ENCODE measurements around the gene BAZ1A. TPM values are rescaled to one million over a fixed set of nuclear protein-coding genes. Genes with fewer than 3 reads are reported as not detected.

Gene BAZ1A
- total and polyA plus RNA-seq, 2 of the 8 experiments (the other 6 are each of a cell fraction or from before 2014, with no cell fraction given) = 8.0 to 23.1 TPM

GRCh38 chr14:34782031-34782430 lies 93.1 kb downstream of the BAZ1A start:
- 91% methylated on average over 2 of the region's 2 CpGs; no CpG with 5 or more reads in 1 of the 2 experiments for WGBS, 2 experiments (ENCODE audit: extremely low coverage in 1 of 2, insufficient coverage in 1 of 2, insufficient read length in 1 of 2, insufficient replicate concordance in 2 of 2, low coverage in 1 of 2, low lambda C conversion rate in 2 of 2, missing lambda C conversion rate in 1 of 2)
- Histone ChIP-seq H4K5ac (ENCODE audit: insufficient read length, low read depth, low read length) (no peak overlapping the region), H3K9ac (replicated peaks in 1 of 4; ENCODE audit: extremely low read depth in 1 of 4, low read depth in 3 of 4, low read length in 3 of 4) (no peak overlapping the region), H3K27me3 (replicated peaks in 1 of 4; ENCODE audit: control insufficient read depth in 3 of 4, extremely low read depth in 1 of 4, insufficient read depth in 3 of 4, low read length in 3 of 4) (no peaks in the 10 kb centered on the region), H3K36me3 (ENCODE audit: control insufficient read depth in 2 of 4, insufficient read depth in 4 of 4, low read length in 3 of 4) (peaks cover 0 to 23% (median 10%) of the 10 kb centered on the region in 4 experiments; a peak in 3 of 8 replicates), H3K79me1 (ENCODE audit: low read depth, low read length) (no peaks in the 10 kb centered on the region), H4K8ac (ENCODE audit: extremely low read depth, insufficient read depth, low read length) (no peak overlapping the region), H3K23me2 (ENCODE audit: low read depth, low read length) (no peaks in the 10 kb centered on the region), H3K4me3 (ENCODE audit: extremely low read depth in 1 of 4, insufficient read depth in 2 of 4, low read depth in 3 of 4, low read length in 4 of 4) (no peak overlapping the region), H3K4me2 (ENCODE audit: insufficient read depth in 1 of 2, low read depth in 2 of 2, low read length in 2 of 2) (no peak overlapping the region), H2BK12ac (ENCODE audit: low read depth, low read length) (no peak overlapping the region), H4K20me1 (replicated peaks in 1 of 2; ENCODE audit: control insufficient read depth in 1 of 2, insufficient read depth in 2 of 2, low read length in 2 of 2) (peaks cover 0 to 2% of the 10 kb centered on the region in 2 experiments), H3K14ac (ENCODE audit: insufficient read length) (no peak overlapping the region), H4K91ac (replicated peaks; ENCODE audit: insufficient read length, low read length) (no peak overlapping the region), H2BK120ac (replicated peaks; ENCODE audit: low read depth, low read length) (no peak overlapping the region), H3K79me2 (ENCODE audit: control insufficient read depth in 1 of 2, insufficient read depth in 2 of 2, low read length in 2 of 2) (no peaks in the 10 kb centered on the region), H2BK20ac (ENCODE audit: low read length) (no peak overlapping the region), H3K23ac (ENCODE audit: insufficient read length) (no peak overlapping the region), H2AFZ (ENCODE audit: low read length) (no peak overlapping the region), H2BK5ac (ENCODE audit: low read depth, low read length) (no peak overlapping the region), H3K9me3 (ENCODE audit: insufficient read depth in 2 of 2, low read depth in 1 of 2, low read length in 1 of 2) (no peaks in the 10 kb centered on the region), H3K4ac (replicated peaks; ENCODE audit: insufficient read length, low read depth, low read length) (no peak overlapping the region), H2AK5ac (ENCODE audit: low read depth, low read length) (no peak overlapping the region), H3K18ac (ENCODE audit: extremely low read depth, low read length) (no peak overlapping the region), H3K4me1 (replicated peaks in 1 of 4; ENCODE audit: control insufficient read depth in 3 of 4, insufficient read depth in 4 of 4, low read length in 3 of 4) (no peaks in the 10 kb centered on the region), H2BK15ac (ENCODE audit: low read length) (no peak overlapping the region), H3K56ac (replicated peaks; ENCODE audit: insufficient read length, low read depth, low read length) (no peak overlapping the region), H3K27ac (ENCODE audit: low read depth, low read length) (no peak overlapping the region)
- FAIRE-seq (no peak), DNase-seq (ENCODE audit: low read depth in 1 of 2, low spot score in 2 of 2) (no peak)
- CTCF ChIA-PET (ENCODE audit: partially characterized antibody) = interaction anchor here (1.5 kb wide), 1 partner anchor 109 kb away, joined by 3 read pairs; no protein-coding TSS in a partner anchor
- POLR2A ChIA-PET (ENCODE audit: partially characterized antibody) = no interaction called here
- TF ChIP-seq BACH1 (IDR thresholded peaks at IDR 0.05; ENCODE audit: low read length) (no peak), ATF3 (IDR thresholded peaks at IDR 0.05; ENCODE audit: insufficient read depth, low read depth, low read length) (no peak), SP4 (IDR thresholded peaks at IDR 0.05; ENCODE audit: low read length) (no peak), CHD1 (IDR thresholded peaks at IDR 0.05; ENCODE audit: low read depth, low read length) (no peak), USF2 (IDR thresholded peaks at IDR 0.05; ENCODE audit: low read length) (no peak), CEBPB (IDR thresholded peaks at IDR 0.05; ENCODE audit: low read depth, low read length) (no peak), SIX5 (IDR thresholded peaks at IDR 0.05; ENCODE audit: low read depth, low read length) (no peak), POU5F1 (IDR thresholded peaks at IDR 0.05; ENCODE audit: low read depth, low read length) (no peak), NRF1 (IDR thresholded peaks at IDR 0.05; ENCODE audit: low read depth, low read length) (no peak), CREB1 (IDR thresholded peaks at IDR 0.05) (no peak), SP2 (IDR thresholded peaks at IDR 0.05; ENCODE audit: low read length) (no peak), PHF8 (conservative IDR thresholded peaks at IDR 0.05; ENCODE audit: low read depth, low read length) (no peak), RFX5 (IDR thresholded peaks at IDR 0.05; ENCODE audit: borderline replicate concordance, low read depth, low read length) (no peak), JUND (IDR thresholded peaks at IDR 0.05; ENCODE audit: low read length) (no peak), EP300 (IDR thresholded peaks at IDR 0.05; ENCODE audit: borderline replicate concordance in 1 of 2, low read depth in 2 of 2, low read length in 2 of 2) (no peak)
